GM12873 (cell line): ENCODE data around the gene RNF40.

Source experiments
- TF ChIP-seq, protein P1 (sequence below): IDR thresholded peaks from 2 replicates; pipeline ENCODE4 v1.5.1; 2012; ENCODE audit warnings: low read depth, mild to moderate bottlenecking, moderate library complexity, low read length, control low read depth; ENCODE audit not compliant: insufficient read depth; ENCODE audit errors: missing control alignments

Gene RNF40

DNA sequence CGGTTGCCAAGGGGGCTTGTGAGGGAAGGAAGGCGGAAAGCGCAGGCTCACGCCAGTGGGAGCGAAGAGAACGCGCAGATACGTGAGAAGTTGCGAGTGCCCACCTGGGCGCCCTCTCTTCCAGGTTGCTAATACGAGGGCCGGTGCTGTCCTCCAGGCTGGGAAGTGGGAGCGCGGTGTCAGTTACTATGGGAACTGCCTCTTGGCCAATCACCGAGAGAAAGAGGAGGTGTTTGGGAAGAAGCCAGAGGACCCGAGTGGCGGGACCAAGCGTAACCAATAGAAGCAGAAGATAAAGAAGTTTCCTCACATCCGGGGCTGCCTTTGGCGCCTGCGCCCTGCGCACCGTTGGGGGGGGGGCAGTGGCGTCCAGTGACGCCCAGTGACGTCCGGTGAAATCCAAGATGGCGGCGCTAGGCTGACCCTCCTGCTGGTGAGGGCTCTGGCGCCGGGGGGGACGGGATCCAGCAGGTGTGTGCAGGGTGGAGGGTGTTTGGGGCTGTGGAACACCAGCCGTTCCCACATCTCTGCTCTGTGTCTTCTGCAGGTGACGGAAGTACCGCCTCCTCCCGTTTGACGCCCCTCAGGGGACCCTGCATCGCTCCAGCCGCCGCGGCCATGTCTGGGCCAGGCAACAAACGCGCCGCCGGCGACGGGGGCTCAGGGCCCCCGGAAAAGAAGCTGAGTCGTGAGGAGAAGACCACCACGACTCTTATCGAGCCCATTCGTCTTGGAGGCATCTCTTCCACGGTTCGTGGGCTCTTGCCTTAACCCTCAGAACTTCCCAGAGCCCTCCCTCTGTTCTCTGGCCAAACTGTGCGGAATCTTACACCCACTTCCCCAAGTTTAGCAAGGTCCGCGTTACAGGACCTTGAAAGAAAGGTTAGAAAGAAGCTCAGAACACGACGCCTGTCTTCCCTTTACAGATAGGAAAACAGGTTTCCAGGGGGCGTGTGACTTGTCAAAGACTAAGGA, at the start of gene RNF40, which contains the start of gene CFAP119:
TSS of gene RNF40 (plus strand) at position 395 of the 975 bp plus-strand sequence. CDS start at position 619, 224 bp downstream.
TSS of gene CFAP119 (minus strand) at position 135 of the 975 bp plus-strand sequence. CDS start 314 bp downstream, outside the sequence.
- TF ChIP-seq, protein P1, sequence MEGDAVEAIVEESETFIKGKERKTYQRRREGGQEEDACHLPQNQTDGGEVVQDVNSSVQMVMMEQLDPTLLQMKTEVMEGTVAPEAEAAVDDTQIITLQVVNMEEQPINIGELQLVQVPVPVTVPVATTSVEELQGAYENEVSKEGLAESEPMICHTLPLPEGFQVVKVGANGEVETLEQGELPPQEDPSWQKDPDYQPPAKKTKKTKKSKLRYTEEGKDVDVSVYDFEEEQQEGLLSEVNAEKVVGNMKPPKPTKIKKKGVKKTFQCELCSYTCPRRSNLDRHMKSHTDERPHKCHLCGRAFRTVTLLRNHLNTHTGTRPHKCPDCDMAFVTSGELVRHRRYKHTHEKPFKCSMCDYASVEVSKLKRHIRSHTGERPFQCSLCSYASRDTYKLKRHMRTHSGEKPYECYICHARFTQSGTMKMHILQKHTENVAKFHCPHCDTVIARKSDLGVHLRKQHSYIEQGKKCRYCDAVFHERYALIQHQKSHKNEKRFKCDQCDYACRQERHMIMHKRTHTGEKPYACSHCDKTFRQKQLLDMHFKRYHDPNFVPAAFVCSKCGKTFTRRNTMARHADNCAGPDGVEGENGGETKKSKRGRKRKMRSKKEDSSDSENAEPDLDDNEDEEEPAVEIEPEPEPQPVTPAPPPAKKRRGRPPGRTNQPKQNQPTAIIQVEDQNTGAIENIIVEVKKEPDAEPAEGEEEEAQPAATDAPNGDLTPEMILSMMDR, result no peak

DNA sequence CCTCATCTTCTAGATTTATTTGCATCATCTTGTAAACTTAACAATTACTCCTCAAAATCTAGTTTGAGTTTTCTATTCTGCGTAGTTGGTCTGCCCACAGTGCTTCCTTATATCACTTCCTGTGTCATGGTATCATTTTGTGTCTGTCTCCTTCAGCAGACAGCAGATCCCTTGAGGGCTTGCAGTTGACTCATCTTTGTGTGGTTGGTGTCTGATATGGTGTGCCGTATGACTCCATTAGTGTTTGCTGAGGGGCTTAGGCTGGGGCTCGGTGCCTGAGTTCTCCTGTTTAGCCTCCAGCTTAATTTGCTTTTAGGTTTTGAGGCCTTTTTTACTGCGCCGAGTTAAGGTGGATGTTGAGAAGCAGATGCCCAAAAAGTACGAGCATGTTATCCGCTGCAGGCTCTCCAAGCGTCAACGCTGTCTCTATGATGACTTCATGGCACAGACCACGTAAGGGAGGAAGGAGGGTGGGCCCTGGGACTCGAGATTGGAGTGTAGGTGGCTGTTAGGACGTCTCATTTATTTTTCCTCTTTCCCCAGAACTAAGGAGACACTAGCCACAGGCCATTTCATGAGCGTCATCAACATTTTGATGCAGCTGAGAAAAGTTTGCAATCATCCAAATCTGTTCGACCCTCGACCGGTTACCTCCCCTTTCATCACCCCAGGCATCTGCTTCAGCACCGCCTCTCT, 46.2 kb upstream of the RNF40 start:
- TF ChIP-seq, protein P1, result no peak

DNA sequence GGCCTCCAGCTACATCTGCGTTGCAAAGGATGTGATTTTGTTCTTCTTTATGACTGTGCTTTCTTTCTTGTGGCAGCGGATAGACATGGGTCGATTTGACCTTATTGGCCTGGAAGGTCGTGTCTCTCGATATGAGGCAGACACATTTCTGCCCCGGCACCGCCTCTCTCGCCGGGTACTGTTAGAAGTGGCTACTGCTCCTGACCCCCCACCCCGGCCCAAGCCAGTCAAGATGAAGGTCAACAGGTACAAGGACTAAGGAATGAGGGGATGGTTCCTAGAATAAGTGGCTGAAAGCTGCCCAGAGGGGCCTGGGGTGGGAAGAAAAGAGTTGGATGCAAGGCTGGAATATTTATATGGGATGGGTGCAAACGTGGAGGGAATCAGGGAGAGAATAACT, 42.0 kb upstream of the RNF40 start:
- TF ChIP-seq, protein P1, result no peak

DNA sequence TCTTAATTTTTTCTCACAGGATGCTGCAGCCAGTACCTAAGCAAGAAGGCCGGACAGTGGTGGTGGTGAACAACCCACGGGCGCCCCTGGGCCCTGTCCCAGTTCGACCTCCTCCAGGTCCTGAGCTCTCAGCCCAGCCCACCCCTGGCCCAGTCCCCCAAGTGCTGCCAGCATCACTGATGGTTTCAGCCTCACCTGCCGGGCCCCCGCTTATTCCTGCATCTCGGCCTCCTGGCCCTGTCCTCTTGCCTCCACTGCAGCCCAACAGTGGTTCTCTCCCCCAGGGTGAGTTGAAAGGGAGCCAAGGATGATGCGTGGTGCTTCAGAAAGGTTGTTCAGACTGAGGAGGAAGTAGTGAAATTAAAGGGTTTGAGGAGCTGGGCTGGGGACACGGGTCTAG, 41.4 kb upstream of the RNF40 start:
- TF ChIP-seq, protein P1, result no peak

DNA sequence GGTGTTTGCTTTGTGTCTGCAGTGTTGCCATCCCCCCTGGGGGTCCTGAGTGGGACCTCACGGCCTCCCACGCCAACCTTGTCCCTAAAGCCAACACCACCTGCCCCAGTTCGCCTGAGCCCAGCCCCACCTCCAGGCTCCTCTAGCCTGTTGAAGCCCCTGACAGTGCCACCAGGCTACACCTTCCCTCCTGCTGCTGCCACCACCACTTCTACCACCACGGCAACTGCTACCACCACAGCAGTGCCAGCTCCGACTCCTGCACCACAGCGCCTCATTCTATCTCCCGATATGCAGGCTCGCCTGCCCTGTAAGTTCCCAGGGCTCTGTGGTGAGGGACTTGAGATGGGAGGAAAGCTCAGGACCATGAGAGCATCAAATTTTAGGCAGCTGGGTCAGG, 41.0 kb upstream of the RNF40 start:
- TF ChIP-seq, protein P1, result no peak

DNA sequence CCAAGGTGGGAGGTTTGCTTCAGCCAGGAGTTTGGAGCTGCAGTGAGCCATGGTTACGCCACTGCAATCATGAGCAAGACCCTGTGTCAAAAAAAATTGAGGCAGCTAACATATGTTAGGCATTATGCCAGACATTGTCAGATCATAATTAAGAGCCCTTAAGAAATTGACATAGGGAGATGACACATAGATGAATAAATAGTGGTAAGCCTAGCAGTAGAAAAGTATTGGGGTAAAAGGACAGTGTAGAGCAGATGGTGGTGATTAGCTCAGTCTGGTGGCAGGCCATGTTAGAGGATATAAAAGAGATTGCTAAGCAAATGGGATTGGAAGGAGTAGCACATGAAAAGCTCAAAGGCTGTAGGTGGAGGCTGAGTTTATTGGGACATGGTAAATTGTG, 40.5 kb upstream of the RNF40 start:
- TF ChIP-seq, protein P1, result no peak

DNA sequence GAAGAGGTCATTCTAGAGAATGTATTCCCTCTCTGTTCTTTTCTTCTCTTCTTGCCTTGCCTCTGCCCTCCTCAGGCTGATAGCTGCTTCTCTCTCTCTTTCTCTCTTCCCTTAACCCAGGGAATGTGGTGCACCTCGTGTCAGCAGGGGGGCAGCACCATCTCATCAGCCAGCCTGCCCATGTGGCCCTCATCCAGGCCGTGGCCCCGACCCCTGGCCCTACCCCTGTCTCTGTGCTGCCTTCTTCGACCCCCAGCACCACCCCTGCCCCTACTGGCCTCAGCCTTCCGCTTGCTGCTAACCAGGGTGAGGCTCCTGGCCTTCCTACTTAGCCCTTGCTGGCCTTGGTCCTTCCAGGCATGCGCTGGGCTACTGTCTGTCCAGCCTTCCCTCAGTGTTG, 39.7 kb upstream of the RNF40 start:
- TF ChIP-seq, protein P1, result no peak
